Activated T-helper 1 cell treated with anti-CD3 and anti-CD28 coated beads, Interleukin-2, amount 50 U/mL, for 16 hours (primary cell): ENCODE results near the gene AASDH.

Source experiments
- DNase-seq, 2 donors: peaks; one replicate each; pipeline ENCODE4 v3.0.0-alpha.2; 2020; ENCODE audit warnings: low read depth in 1 of 2, low spot score in 1 of 2

Gene AASDH

DNA sequence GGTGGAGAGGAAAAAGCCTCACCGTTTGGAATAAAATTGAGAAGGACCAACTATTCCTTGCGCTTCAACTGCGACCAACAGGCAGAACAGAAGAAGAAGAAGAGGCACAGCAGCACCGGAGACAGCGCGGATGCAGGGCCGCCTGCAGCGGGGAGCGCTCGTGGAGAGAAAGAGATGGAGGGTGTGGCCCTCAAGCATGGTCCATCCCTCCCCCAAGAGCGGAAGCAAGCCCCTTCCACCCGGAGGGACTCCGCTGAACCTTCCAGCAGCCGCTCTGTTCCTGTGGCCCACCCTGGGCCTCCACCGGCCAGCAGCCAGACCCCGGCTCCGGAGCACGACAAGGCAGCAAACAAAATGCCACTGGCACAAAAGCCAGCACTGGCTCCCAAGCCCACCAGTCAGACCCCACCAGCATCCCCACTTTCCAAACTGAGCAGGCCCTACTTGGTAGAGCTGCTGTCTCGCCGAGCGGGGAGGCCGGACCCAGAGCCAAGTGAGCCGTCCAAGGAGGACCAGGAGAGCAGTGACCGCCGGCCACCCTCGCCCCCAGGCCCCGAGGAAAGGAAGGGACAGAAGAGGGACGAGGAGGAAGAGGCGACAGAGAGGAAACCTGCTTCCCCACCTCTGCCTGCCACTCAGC is 71.2 kb downstream of the AASDH start:
- no peak for DNase-seq

DNA sequence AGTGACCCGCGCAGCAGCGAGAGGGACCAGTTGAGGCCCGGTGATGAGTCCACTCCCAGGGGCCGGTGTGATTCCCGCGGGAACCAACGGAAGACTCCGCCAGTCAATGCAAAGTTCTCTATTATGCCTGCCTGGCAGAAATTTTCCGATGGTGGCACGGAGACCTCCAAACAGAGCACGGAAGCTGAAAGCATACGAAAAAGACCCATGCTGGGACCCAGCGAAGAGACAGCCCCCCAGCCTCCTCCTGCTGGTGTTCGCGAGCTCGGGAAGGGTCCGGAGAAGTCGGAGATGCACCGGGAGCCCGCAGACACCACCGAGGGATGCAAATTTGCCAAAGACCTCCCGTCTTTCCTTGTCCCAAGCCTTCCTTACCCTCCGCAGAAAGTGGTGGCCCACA is 71.7 kb downstream of the AASDH start:
- DNase-seq, result no peak

DNA sequence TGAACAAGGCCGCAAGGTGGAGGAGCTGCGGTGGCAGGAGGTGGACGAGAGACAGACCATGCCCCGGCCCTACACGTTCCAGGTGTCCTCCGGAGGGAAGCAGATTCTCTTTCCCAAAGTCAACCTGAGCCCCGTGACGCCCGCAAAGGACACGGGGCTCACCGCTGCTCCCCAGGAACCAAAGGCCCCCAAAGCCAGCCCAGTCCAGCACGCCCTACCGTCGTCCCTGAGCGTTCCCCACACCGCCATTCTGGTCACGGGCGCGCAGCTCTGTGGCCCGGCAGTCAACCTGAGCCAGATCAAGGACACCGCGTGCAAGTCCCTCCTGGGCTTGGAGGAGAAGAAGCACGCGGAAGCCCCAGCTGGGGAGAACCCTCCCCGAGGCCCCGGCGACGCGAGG is 72.2 kb downstream of the AASDH start:
- no peak for DNase-seq

DNA sequence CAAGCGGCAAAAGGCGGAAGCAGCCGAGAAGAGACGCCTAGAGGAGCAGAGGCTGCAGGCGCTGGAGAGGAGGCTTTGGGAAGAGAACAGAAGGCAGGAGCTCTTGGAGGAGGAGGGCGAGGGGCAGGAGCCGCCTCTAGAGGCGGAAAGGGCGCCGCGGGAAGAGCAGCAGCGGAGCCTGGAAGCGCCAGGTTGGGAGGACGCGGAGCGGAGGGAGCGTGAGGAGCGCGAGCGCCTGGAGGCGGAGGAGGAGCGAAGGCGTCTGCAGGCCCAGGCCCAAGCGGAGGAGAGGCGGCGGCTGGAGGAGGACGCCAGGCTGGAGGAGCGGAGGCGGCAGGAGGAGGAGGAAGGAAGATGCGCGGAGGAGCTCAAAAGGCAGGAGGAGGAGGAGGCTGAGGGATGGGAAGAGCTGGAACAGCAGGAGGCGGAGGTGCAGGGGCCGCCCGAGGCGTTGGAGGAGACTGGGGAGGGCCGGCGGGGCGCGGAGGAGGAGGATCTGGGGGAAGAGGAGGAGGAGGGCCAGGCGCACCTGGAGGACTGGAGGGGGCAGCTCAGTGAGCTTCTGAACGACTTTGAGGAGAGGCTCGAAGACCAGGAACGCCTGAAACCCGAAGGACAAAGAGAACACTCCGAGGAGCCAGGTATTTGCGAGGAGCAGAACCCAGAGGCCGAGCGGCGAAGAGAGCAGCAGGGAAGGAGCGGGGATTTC is 72.9 kb downstream of the AASDH start:
- DNase-seq, result no peak

DNA sequence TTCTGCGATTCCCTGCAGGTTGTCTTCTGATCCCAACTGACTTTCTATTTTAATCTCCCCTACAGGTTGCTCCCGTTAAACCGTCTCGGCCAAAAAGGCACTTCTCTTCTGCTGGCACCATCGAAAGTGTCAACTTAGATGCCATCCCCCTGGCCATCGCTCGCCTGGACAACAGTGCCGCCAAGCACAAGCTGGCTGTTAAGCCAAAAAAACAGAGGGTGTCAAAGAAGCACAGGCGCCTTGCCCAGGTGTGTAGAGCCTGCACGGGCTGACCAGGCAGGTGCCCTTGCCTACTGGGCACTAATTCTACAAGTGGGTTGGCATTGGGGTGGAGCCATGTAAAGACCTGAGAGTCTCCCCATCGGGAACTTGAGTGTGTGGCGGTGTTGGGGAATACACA is 74.2 kb downstream of the AASDH start:
- DNase-seq, result no peak

DNA sequence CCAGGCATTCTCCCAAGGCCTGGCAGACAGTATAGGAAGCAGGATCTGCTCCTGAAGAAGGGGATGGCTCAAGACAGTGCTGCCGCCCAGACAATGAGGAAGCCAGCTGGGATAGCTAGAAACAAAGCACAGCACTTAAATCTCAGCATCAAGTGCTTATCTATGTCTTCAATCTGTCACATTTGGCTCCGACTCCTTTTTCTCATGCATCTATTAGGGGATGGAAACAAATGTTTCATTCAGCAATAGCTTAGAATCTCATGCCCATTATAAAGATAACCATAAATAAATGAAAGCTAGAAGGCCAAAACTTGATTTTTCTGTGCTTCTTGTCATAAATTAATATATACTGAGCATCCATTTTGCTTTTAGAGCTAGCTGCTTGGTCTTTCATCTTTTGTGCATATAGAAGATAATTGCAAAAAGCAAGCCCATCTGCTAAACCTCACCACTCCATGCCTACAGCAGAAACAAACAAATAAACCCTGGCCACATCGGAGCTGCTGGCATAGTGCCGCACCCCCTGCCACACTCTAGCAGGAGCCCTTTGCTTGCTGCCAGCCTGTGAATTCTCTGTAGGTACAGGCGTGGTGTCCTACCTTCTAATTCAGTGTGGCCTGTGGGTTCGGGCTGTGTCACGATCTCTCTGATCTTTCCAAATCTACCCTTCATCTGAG is 75.9 kb downstream of the AASDH start:
- no peak for DNase-seq

DNA sequence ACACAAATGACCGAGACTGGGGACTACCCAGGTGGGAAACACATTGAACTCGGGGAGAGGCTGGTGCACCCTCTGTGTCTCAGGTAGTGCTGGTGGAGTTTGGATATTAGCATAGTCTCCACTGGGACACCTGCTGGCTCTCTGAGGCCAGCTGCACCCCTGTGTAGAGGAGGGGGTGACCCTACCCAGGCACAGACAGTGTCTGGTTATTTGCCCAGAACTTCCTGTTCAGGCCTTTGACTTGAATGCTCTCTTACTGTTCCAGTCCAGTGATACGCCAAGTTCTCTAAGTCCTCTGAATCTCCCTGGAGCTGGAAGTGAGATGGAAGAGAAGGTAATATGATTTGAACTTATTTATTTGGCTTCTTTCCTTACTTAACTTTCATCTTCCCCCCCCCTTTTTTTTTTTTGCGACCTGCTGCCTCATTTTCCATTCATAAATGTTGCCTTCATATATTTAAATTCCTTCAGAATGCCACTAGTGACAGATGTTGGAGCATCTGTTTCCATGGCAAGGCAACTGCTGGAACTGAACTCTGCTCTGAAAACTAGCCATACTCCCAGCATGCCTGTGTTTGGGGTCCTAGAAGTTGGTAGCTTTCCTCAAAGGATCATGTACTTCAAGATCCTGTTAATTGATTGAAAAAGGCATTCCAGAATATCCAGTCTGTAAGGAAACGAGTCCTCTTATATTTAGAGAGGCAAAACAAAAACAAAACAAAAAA is 76.7 kb downstream of the AASDH start:
- no peak for DNase-seq

DNA sequence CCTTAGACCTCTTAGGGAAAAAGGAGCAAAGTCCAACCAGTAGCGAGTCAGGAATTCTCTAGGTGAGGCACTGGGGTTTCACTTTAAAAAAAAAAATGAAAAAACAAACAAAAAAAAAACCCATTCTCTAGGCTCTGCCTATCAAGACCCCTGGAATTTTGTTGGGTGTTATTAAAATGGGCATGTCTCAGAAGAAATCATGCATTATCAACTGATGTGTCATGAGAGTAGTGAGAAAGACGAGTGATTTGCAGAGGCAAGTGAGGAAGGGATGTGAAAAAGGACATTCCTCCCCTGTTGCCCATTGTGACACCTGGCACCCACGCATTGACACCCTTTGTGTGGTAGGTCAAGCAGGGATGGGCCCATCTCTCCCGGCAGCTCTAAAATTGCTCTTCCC is 78.9 kb downstream of the AASDH start:
- DNase-seq, result no peak

DNA sequence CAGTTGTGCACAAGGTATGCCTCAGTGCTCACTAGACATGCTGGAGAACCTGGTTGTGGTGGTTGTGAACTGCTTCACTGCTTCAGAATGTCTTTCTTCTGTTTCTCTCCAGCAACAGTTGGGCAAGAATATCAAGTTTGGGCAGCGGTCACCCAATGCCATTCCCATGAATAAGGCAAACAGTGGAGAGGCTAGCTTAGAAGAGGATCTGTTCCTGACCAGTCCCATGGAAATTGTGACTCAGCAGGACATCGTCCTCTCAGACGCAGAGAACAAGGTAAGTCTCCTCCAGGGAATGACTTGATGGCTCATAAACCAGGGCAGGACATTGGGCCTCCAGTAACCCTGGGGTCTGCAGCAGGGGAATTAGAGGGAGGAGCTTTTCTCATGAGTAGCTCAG is 79.9 kb downstream of the AASDH start:
- no peak for DNase-seq

DNA sequence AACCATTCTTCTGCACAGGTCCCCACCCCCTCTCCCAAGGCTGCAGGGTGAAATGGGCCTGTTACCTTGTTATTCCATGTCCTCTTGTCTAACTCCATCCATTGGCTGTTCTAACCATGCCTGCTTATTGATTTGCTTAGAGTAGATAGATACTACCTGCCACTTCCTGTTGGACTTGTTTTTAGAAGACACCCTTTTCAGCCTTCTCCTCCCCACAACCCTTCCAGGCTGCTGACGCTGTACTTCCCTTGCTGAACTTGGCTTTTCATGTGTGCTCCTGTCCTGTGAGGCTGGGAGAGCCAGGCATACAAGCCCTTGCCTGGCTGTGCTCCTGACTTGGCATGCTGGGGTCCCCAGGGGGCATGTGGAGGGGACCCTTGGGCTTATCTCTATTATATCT is 81.9 kb downstream of the AASDH start:
- no peak for DNase-seq

DNA sequence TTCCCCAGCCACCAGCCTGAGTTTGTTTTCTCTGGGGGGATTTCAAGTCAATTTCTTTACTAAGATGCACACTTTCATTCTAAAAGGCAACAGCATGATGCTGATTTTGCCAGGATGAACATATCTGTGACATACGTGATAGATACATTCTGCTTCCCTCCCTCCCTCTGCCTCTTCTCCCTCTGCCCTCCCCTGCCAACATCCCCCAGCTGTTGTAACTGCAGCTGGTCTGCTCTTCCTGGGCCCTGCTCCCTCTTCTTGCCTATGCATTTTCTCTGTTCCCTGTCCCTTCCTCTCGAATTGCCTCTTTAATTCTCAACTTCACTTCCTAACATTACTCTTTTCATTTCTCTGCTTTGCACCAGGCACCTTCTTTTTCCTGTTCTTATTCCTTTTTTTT is 83.4 kb downstream of the AASDH start:
- no peak for DNase-seq

DNA sequence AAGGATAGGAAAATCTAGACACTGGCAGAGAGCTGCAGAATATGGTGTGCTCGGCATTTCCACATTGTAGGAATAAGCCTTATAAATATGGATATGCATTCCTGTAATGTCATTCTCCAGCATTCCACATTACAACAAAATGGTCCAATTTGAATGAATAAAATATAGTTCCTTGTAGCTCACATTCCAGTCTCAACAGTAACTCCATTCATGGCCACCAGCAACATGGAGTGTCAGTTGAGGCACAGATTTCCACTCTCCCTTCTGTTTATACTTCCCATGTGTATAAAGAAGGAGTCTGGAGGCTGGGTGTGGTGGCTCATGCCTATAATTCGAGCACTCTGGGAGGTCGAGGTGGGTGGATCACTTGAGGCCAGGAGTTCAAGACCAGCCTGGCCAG is 84.5 kb downstream of the AASDH start:
- DNase-seq, result no peak

DNA sequence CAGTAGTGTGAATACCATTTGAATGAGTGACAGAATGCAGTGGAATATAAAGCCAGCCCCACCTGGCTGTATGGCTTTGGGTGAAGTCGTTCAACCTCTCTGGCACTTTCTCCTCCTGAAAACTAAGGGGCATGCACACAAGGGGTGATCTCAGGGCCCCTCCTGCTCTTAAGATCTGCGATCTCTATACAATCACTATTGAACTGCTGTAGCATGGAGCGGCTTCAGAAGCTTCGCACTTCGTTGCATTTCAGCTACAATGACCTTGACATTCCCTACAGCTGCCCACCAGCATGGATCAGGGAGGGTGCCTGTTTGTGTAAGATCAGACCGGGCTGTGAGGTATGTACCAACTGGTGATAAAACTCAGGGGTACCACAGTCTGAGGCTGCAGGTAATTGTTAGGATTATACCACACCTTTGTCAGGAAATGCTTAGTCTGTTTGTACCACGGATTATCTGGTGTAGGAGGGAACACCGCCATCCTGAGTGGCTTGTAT is 85.2 kb downstream of the AASDH start:
- DNase-seq, result no peak

DNA sequence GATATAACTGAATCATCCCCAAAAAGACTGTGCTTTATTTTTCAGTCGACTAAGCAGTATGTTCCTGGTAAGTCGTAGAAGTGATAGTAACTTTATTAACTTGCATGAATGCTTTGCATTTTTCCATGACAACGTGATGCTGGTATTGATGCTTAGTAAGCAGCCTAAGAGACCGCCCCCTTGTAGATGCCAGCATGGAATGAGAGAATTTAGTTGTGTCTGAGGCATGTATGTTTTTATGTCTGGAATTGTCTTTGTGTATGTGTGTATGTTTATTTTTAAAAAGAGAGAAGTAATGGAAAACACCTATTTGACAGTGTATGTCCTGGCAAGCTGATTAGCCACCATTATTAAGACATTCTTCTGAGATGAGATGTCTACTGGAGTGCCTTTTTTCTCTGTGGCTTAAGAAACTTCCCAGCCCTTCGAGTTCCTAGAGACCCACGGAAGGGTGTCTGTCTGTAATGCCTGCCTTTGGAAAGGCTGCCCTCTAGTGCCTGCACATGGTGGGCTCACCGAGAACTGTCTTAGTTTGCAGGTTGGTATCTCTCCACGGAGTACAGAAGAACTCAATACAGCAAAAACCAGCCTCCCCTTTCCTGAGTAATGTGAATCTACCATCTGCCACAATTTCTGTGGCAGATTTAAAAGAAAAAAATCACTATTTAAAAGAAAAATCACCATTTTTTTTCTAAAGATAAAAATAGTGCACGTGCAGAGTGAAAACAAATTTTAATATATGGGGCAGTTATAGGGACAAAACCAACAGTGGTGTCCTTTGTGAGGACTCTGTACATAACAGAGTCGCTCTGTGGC is 85.9 kb downstream of the AASDH start:
- DNase-seq, result peak; percentile 11 to 18

DNA sequence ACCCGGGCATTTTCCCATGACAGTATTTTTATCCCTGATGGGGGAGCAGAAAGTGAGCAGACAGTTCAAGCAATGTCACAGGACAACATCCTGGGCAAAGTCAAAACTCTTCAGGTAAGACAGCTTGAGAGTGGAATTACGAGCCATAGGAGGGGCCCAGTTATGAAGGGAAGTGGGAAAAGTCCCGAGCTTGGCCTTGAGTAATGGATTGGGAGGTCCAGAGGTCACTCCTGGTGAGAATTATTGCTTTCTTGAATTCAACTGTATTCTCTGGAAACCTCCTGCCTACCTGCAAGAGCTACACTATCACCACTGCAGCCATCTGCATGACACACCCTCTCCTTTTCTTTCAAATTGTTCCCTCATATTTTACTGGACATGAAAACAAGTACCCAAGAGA is 89.1 kb downstream of the AASDH start:
- no peak for DNase-seq

DNA sequence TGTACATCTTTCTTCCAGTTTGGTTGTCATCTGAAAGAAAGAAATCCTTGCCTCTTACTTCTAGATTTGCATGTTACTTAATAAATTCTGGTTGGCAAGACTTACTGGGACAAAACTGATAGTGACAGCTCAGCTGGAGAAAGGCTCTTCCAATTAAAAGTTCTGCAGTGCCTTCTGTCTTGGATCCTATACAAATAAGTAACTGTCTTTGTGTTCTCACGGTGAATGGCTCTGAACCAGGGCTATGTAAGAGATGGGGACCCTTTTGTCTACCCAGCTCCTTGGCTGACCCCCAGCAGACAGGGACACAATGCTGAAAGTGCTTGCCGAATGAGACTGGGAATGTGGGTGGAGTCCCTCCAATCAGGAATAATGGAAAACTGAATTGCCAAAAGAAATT is 89.5 kb downstream of the AASDH start:
- no peak for DNase-seq

DNA sequence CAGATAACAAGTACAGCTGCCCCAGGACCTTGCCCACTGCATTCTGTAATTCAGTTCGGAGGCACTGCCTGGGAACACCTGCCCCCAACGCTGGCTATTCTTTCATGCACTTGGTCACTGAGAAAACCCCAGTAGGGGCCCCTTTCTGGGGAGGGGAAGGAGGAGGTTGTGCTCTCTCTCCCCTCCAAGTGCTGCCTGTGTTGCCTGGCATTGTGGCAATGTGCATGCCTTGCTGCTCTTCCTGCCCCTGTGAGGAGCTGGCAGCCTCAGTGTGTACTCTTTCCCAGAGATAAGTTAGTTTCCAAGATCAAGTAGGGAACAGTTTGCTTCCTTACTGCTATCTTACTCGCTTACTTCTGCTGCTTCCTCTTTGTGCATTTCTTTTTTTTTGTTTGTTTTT is 90.8 kb downstream of the AASDH start:
- no peak for DNase-seq

DNA sequence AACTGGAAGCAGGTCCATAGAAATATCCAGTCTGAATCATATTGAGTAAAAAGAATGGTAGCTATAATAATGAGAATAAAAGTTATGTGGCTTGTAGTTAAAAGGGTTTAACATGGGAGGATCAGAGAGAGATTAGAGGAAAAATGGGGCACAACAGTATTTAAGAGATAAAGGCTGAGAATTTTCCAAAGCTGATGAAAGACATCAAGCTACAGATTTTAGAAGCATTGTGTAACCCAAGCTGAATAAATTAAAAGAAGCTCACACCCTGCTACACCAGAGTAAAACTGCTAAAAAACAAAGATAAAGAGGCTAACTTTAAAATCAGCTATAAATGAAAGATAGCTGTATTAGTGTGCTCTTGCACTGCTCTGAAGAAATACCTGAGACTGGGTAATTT is 94.2 kb downstream of the AASDH start:
- no peak for DNase-seq

DNA sequence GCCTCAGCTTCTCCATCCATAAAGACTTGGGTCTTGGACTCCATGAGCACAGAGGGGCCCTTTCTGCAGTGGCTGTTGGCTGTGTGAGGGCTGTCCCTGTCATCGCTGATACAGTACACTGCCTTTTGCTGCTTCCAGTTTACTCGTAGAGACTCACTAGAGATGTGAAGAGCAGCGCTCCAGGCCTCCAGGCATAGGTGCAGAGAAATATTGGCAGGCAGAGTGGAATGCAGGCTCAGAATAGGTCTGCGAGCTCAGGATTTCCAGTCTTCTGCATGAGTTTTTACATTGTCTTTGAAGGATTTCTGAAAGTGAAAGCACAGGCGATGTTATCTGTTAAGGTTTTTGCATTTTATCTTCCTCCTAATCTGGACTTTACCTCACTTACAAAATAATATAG is 97.4 kb downstream of the AASDH start:
- no peak for DNase-seq

DNA sequence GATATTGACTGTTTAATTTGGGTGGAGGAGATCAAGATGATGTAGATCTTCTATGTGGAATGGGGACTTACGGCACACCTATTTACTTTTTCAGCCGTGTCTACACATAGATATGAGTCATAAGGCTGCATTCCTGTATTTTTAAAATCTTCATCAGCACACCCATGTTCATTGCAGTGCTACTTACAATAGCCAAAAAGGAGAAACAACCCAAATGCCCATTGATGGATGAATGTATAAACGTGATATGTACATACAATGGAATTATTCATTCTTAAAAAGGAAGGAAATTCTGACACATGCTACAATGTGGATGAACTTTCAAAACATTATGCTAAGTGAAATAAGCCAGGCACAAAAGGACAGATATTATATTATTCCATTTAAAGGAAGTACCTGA is 98.6 kb downstream of the AASDH start:
- no peak for DNase-seq
